ENCODE measurements around the gene PJA1.

Gene PJA1

DNA sequence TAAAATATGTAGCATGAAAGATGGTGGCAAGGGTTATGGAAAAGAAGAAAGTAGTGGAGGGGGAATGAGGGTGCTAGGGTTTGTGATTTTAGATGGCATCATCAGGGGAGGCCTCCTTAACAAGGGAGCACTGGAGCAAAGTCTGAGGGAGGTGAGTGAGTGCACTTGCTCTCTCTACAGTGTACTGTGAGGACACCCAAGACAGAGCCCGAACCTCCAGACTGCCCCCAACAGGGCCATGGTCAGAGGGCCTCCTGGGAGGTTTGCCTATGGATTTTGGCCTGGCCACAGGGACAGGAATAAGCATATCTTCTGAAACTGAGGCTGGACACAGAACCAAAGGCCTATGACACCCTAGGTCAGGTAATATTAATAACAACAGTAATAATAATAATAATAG lies 21.4 kb upstream of the PJA1 start:
- Histone ChIP-seq H3K9ac (ENCODE audit: low read depth, low read length, poor library complexity, severe bottlenecking) (no peak overlapping the region), H2AFZ (ENCODE audit: low read length) (no peak overlapping the region), H3K4me2 (ENCODE audit: low read depth, low read length, poor library complexity, severe bottlenecking) (no peak overlapping the region), H3K27me3 (ENCODE audit: insufficient read depth, low read length, poor library complexity, severe bottlenecking) (no peaks in the 10 kb centered on the region), H3F3A (ENCODE audit: low read depth) (no peaks in the 10 kb centered on the region), H3K4me1 (ENCODE audit: insufficient read depth, low read length, poor library complexity, severe bottlenecking) (no peaks in the 10 kb centered on the region), H3K9me3 (ENCODE audit: insufficient read depth, low read depth, low read length) (no peaks in the 10 kb centered on the region), H3K4me3 (ENCODE audit: low read length, poor library complexity, severe bottlenecking) (no peak overlapping the region), H3K9me2 (replicated peaks; ENCODE audit: low read depth, low read length) (no peaks in the 10 kb centered on the region), H3K36me3 (ENCODE audit: insufficient read depth, low read length) (no peaks in the 10 kb centered on the region), H4K20me1 (ENCODE audit: insufficient read depth, low read length, poor library complexity, severe bottlenecking) (no peaks in the 10 kb centered on the region), H3K79me2 (ENCODE audit: insufficient read depth, low read length) (no peaks in the 10 kb centered on the region)
- no peak for TF ChIP-seq EZH2phosphoT487 (IDR thresholded peaks at IDR 0.05; ENCODE audit: borderline replicate concordance)
- no peak for TF ChIP-seq CTCF (conservative IDR thresholded peaks at IDR 0.05; ENCODE audit: low read length)

GRCh38 chrX:69185886-69186285 lies 20.6 kb upstream of the PJA1 start:
- no peaks in the 10 kb centered on the region for H3K4me1 ChIP-seq (ENCODE audit: insufficient read depth, low read length, poor library complexity, severe bottlenecking)
- TF ChIP-seq EZH2phosphoT487 (IDR thresholded peaks at IDR 0.05; ENCODE audit: borderline replicate concordance) (no peak), CTCF (conservative IDR thresholded peaks at IDR 0.05; ENCODE audit: low read length) (no peak)

GRCh38 chrX:69185141-69185540 lies 19.9 kb upstream of the PJA1 start:
- Histone ChIP-seq H2AFZ (ENCODE audit: low read length) (no peak overlapping the region), H3K36me3 (ENCODE audit: insufficient read depth, low read length) (no peaks in the 10 kb centered on the region), H3K9ac (ENCODE audit: low read depth, low read length, poor library complexity, severe bottlenecking) (no peak overlapping the region), H3K4me1 (ENCODE audit: insufficient read depth, low read length, poor library complexity, severe bottlenecking) (no peaks in the 10 kb centered on the region), H4K20me1 (ENCODE audit: insufficient read depth, low read length, poor library complexity, severe bottlenecking) (no peaks in the 10 kb centered on the region), H3K9me2 (replicated peaks; ENCODE audit: low read depth, low read length) (no peaks in the 10 kb centered on the region), H3F3A (ENCODE audit: low read depth) (no peaks in the 10 kb centered on the region), H3K4me3 (ENCODE audit: low read length, poor library complexity, severe bottlenecking) (no peak overlapping the region), H3K27me3 (ENCODE audit: insufficient read depth, low read length, poor library complexity, severe bottlenecking) (no peaks in the 10 kb centered on the region), H3K79me2 (ENCODE audit: insufficient read depth, low read length) (no peaks in the 10 kb centered on the region), H3K9me3 (ENCODE audit: insufficient read depth, low read depth, low read length) (no peaks in the 10 kb centered on the region), H3K4me2 (ENCODE audit: low read depth, low read length, poor library complexity, severe bottlenecking) (no peak overlapping the region)
- no peak for TF ChIP-seq CTCF (conservative IDR thresholded peaks at IDR 0.05; ENCODE audit: low read length)

More at GRCh38 chrX:69185886-69186285, 20.6 kb upstream of the PJA1 start:
- H3K9me3 ChIP-seq (ENCODE audit: insufficient read depth, low read depth, low read length), result no peaks in the 10 kb centered on the region
- H2AFZ ChIP-seq (ENCODE audit: low read length), result no peak overlapping the region
- no peak overlapping the region for H3K4me3 ChIP-seq (ENCODE audit: low read length, poor library complexity, severe bottlenecking)
- H3K9me2 ChIP-seq (replicated peaks; ENCODE audit: low read depth, low read length), result no peaks in the 10 kb centered on the region
- H3K27me3 ChIP-seq (ENCODE audit: insufficient read depth, low read length, poor library complexity, severe bottlenecking), result no peaks in the 10 kb centered on the region
- no peaks in the 10 kb centered on the region for H3F3A ChIP-seq (ENCODE audit: low read depth)
- no peaks in the 10 kb centered on the region for H3K36me3 ChIP-seq (ENCODE audit: insufficient read depth, low read length)
- no peaks in the 10 kb centered on the region for H4K20me1 ChIP-seq (ENCODE audit: insufficient read depth, low read length, poor library complexity, severe bottlenecking)
- H3K79me2 ChIP-seq (ENCODE audit: insufficient read depth, low read length), result no peaks in the 10 kb centered on the region
- no peak overlapping the region for H3K9ac ChIP-seq (ENCODE audit: low read depth, low read length, poor library complexity, severe bottlenecking)
- no peak overlapping the region for H3K4me2 ChIP-seq (ENCODE audit: low read depth, low read length, poor library complexity, severe bottlenecking)

Measured in Loucy (cell line).